HG02571 (cell line): ENCODE measurements around the gene OR8A1.
"Not testable (repeated sequence)": the region's sequence is repeated elsewhere in the genome, so short reads cannot be mapped to it uniquely, and the experiment has no call there.

Source experiments
- ATAC-seq: cut with Tn5 transposase; IDR thresholded peaks from one replicate; pipeline ENCODE4 v1.9.1; 2021; ENCODE audit warnings: mild to moderate bottlenecking, moderate library complexity; ENCODE audit not compliant: unreplicated experiment

OR8A1 gene

DNA sequence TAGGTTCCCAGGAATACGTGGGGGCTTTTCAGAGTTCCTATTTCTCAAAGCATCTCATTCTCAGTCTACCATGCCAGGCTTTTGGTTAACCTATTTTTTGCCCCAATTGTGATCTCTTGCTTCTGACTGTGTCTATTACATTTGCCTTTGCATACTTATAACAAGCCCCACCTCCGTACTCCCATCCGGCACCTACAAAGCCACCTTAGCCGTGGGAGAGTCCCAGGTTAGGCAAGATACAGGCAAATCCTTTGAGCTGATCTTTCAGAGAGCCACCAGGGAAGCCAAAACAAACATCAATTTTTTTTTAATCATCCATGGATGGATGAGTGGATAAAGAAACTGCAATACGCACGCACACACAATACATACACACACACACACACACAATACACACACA, 22.8 kb downstream of the OR8A1 start:
- ATAC-seq, result no peak

DNA sequence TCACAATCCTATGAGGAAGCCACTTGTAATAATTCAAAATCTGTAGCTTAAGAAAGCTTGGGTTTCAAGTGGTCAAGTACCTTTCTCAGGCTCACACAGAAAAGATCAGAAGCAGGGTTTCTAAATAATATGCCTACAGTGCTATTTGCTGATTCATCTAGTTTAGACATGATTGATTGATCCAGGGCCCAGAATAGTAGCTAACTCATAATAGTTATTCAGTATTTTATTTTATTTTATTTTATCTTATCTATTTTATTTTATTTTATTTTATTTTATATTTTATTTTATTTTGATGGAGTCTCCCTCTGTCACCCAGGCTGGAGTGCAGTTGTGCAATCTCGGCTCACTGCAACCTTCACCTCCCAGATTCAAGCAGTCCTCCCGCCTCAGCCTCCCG, 25.5 kb downstream of the OR8A1 start:
- ATAC-seq, result no peak

DNA sequence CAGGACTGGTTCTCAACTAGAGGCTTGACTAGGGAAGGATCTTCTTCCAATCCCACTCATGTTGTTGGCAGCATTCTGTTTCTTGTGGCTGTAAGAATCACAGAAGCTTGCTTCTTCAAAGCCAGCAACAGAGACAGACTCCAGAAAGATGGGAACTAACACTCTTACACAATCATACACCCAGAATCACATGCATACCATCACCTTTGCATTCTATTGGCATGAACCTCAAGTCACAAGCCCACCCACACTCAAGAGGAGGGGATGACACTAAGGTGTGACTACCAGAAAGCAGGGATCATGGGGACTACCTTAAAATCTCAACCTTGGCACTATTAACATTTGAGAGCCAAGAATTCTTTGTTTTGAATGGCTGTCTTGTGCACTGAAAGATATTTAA, 27.8 kb downstream of the OR8A1 start:
- no peak for ATAC-seq

DNA sequence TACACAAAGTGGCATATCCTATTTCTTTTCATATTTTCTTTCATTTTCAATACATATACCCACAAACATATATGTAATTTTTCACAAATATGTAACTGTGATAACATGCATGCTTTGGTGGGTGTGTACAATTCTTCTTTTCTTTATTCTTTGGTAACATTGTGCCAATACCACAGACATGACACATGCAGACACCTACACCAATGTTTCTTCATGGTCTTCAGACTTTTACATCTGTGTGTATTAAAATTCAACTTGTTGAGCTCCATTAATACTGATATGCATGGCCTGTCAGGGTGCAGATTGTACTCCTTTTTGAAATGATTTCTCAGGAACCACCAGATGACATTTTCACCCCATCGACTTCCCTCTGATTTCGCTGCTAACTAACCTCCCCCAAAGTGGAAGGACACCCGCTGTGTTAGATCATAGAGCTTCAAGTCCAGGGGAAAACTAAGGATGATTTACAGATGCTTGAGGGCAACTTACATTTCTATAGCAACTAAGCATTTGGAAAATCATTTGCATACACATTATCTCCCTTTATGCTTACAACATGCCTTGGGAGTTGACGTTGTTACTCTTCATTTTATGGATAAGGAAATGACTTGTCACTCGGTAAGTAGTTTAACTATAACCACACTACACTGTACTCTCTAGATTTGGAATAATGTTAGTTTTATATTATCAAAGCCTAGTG, 31.0 kb downstream of the OR8A1 start:
- ATAC-seq, result no peak

DNA sequence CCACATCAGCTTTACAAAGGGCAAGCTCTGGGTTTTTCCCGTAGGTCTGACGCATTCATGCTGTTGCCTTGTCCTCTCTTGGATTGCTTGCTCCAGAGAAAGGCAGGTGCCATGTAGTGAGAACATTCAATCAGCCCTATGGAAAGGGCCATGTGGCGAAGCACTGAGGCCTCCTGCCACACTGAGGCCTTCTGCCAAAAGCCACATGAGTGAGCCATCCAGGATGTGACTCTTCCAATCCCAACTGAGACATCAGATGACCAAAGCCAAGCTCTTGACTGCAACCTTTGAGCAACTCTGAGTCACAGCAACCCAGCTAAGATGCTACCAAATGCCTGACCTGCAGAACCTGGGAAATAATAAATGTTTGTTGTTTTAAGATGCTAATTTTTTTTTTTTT, 32.4 kb downstream of the OR8A1 start:
- no peak for ATAC-seq

DNA sequence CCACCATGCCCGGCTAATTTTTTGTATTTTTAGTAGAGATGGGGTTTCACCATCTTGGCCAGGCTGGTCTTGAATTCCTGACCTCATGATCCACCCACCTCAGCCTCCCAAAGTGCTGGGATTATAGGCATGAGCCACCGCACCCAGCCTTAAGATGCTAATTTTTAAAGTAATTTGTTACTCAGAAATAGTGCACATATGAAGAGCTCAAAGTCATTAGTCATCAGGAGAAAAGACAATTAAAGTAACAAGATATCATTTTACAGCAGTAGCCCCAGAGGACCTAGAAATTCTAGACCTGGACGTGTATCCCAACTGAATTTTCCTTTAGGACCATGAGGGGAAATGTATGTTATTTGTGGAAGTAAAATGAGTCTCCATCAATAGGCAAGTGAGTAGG, 32.9 kb downstream of the OR8A1 start:
- ATAC-seq, result not testable (repeated sequence)

DNA sequence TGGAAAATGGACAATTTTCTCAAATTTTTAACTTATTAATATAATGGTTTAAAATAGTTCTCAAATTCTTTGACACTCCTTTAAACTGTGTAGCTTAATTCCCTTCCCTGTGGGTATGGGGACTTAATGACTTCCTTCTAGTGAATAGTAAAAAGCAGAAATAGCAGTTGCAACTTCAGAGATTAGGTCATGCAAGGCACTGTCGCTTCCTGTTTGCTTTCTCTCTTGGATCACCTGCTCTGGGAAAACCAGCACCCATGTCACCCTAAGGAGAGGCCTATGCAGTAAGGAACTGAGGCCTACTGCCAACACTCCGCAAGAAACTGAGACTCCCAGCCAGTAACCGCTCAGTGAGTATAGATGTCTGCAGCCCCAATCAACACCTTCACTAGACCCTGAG, 35.9 kb downstream of the OR8A1 start:
- no peak for ATAC-seq

DNA sequence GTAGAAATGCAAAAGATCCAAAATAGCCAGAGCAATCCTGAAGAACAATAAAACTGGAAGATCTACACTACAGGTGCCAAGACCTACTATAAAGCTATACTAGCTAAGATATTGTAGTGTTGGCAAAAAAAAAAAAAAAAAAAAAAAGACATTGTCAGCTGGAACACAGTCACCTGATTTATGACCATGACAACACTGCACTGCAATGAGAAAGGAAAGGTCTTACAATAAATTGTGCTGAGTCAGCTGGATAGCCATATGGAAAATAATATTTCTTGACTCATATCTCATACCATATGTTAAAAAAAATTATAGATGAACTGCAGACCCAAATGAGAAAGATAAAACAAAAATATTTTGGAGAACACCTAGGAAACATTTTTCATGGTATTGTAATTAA, 38.4 kb downstream of the OR8A1 start:
- ATAC-seq, result no peak

DNA sequence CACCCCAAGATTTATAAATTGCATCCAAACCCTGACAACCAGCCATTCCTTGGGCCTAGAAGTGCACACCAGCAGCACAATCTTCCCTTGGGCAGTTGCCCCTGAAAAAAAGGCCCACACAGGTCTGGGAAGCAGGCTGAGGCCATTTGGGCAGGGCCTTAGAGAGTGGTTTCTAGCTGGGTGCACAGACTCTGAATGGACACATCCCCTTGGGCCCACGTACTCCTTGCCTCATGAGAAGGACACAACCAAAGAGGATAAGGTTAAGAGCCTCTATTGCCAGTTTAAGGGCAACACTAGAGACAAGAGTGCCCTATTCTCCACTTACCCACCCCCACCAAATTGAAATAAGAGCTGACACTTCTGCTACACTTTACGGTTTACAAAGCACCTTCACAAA, 40.5 kb downstream of the OR8A1 start:
- ATAC-seq, result no peak

DNA sequence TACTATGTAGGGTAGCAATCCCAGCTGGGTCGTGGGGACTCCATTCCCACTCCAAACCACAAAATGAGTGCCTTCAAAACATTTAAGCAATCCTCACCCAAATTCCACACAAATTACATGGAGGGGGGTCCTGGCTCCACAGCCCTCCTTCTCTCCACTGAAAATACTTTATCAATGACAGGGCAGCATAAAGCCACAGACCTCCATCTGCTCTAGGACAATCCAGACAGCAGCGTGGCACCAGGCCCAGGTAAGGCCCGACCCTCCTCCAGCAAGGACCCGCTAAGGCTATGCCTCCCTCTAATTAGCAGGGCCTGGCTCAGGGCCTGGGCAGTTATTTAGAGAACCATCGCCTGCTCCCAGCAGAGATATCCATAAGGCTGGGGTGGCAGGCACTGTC, 41.3 kb downstream of the OR8A1 start, which contains the start of gene PANX3:
TSS of gene PANX3 (plus strand) at position 365 of the 400 bp plus-strand sequence. CDS start 129 bp downstream, outside the sequence.
- no peak for ATAC-seq

DNA sequence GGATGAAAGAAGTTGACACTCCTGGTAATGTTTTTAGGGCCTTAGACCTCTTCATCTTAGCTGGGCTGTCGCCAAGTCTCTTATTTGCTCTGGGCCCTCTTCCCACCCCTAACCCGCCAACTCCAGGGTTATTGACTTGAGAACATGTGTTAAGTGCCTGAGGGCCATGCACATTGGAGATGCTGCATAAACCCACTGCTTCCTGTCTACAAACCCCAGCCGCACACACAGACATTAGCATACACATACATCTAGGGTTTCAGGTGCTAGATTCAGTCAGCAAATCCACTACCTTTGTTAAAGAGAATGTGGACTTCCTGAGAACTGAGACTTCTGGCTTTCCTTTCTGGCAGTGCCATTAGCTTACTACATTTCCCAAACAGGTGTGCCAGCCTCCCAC, 42.2 kb downstream of the OR8A1 start:
- ATAC-seq, result no peak

DNA sequence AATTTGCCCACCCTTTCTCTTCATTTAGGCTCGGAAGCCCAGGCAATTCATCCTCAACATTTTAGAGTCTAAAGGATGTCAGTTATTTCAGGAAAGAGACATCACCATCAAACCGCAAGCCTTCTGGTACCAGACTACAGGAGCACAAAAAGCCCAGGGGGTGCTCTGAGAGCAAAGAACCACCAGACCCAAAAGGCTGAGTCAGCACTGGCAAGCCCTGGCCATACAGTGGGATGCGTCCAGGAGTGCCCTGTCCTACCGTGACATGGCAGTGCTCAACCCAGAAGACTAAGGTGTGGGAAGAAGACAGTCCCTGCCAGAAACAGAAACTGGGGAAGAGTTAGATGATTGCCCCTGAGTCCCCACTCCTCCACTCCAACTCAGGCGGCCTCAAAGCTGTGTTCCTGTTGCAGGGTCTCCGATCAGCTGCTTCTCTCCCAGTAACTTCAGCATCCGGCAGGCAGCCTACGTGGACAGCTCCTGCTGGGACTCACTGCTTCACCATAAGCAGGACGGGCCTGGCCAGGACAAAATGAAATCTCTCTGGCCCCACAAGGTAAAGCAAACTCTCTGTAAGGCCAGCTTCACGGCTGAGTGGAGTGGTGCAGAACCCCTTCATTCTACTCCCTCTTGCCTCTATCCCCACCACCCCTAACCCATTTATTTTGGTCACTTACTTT, 42.9 kb downstream of the OR8A1 start:
- ATAC-seq, result no peak

DNA sequence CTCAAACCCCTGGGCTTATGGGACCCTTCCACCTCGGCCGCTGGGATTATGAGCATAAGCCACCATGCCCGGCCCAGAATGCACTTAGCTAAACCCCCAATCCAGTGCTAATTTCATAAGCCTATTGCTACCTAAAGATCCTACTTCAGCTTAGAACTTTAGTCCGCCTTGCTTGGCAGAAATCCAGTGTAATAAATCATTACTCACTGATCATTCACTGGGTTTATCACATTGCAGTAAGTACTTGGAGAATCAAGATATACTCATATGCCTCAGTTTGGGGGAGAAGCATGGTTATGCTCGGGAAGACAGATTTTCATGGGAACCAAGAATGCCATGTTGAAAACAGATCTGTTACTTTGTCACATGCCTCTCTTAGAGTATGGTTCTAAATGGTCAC, 49.1 kb downstream of the OR8A1 start:
- ATAC-seq, result no peak
